ENCODE data around the gene SUN1. TPM values are rescaled to one million over a fixed set of nuclear protein-coding genes. Genes with fewer than 3 reads are reported as not detected.

SUN1 gene
- total and polyA plus RNA-seq, 2 experiments from 2014 or later, result 63.3 to 145 TPM

DNA sequence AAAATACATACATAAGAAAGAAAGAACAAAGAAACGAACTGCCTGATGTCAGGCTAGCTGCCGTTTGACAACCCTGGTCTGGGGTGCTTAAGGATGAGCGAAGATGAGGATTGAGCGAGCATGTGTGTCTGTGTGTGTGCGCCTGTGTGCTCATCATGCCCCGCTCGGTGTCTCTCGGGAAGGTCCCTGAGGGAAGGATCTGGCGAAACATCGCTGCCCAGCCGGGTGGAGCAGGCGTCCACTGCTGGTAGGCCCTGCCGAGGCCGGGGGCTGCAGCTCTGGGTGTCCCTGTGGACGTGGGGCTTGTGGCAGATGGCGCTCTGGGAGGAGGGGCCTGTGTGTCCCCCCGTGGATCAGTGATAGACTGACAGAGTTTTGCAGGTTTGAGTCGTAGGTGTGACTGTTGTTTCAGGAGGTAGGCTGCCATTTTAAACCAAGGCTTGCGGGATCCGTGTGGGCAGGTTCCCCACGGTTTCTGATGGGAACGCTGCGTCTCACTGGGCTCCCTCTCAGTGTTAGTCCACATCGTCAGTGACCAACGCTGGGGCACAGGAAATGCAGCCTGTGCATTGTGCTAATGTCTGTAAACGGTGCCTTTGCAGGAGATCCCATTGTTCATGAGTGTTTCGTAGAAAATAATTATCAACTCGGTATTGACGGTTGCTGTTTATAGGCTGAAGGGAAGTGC lies 5.9 kb upstream of the SUN1 start:
- peak overlapping the region; percentile 74 for H3K27ac ChIP-seq (ENCODE audit: low read depth)
- no peaks in the 10 kb centered on the region for H3K9me2 ChIP-seq (ENCODE audit: insufficient read depth)
- peaks cover 10% of the 10 kb centered on the region; the same call in 1 of the 2 replicates for H3F3A ChIP-seq (replicated peaks; ENCODE audit: low read depth)
- DNase-seq (ENCODE audit: low spot score), result peak; percentile 30
- peak overlapping the region; percentile 77; the same call in 1 of the 2 replicates for H3K27ac Mint-ChIP-seq
- TF ChIP-seq ZNF331 (CRISPR knock-in tag; IDR thresholded peaks at IDR 0.05; ENCODE audit: low read depth), result no peak
- no peak for TF ChIP-seq CTCF (conservative IDR thresholded peaks at IDR 0.05; ENCODE audit: low read depth in 2 of 2)
- H3K4me1 Mint-ChIP-seq, result peaks cover 61% of the 10 kb centered on the region
- no peaks in the 10 kb centered on the region for H3K9me3 Mint-ChIP-seq
- peaks cover 63% of the 10 kb centered on the region for H4K20me1 ChIP-seq (replicated peaks; ENCODE audit: insufficient read depth)
- H3K36me3 Mint-ChIP-seq (ENCODE audit: low read depth), result peaks cover 16% of the 10 kb centered on the region
- peaks cover 100% of the 10 kb centered on the region for H3K79me2 ChIP-seq (replicated peaks; ENCODE audit: insufficient read depth)
- H3K4me2 ChIP-seq, result peak overlapping the region; percentile 26; the same call in 1 of the 2 replicates
- peaks cover 12% of the 10 kb centered on the region for H3K27me3 Mint-ChIP-seq (ENCODE audit: insufficient read depth, low read depth, poor library complexity)
- ATAC-seq, result no peak
- H3K4me3 ChIP-seq, result no peak overlapping the region
- peaks cover 28% of the 10 kb centered on the region for H3K4me1 ChIP-seq (ENCODE audit: insufficient read depth)
- no peaks in the 10 kb centered on the region for H3K36me3 ChIP-seq (ENCODE audit: insufficient read depth)
- no peaks in the 10 kb centered on the region for H3K27me3 ChIP-seq (ENCODE audit: insufficient read depth)
- no peak overlapping the region for H3K4me3 Mint-ChIP-seq
- no peak overlapping the region for H2AFZ ChIP-seq

DNA sequence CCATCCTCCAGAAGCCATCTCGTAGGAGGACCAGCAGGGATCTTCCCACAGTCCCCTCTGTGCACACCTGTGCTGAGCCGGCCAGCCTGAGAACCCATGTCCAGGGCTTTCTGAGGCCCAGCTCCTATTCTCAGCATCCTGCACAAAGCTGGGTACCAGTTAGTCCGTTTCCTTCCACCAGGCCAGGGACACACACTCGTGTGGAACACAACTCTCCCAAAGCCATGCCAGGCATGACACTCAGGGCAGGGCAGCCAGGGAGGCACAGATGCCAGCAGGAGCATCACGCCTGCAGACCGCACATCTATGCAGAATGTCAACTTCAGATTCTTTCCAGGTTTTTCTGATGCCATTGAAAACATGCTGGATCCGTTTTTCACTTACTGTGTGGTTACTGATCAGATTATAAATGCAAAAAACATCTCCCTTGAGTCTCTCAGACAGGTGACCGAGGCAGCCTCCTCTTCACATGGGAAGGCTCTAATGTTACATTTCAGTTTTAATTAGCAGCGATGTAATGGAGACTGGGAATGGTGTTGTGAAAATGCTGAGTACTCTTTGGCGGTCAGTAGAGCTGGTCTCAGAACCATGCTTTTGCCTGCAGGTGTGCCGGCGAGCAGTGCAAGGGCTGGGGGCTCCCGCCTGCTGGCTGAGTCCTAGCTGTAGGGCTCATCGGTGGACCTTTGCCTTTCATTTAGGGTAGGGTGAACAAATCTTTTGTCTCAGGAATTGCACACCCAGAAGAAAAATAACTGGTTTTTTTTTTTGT lies 3.3 kb upstream of the SUN1 start:
- Mint-ChIP-seq H3K27me3 (ENCODE audit: insufficient read depth, low read depth, poor library complexity) (peaks cover 11% of the 10 kb centered on the region), H3K4me3 (no peak overlapping the region), H3K36me3 (ENCODE audit: low read depth) (peaks cover 27% of the 10 kb centered on the region), H3K27ac (peak overlapping the region; percentile 27; the same call in 1 of the 2 replicates), H3K9me3 (no peaks in the 10 kb centered on the region), H3K4me1 (peaks cover 60% of the 10 kb centered on the region)
- H3K4me2 ChIP-seq, result no peak overlapping the region
- H3K36me3 ChIP-seq (ENCODE audit: insufficient read depth), result no peaks in the 10 kb centered on the region; the same call in 1 of the 2 replicates
- H3K4me3 ChIP-seq, result no peak overlapping the region
- H3K9me2 ChIP-seq (ENCODE audit: insufficient read depth), result no peaks in the 10 kb centered on the region
- H2AFZ ChIP-seq, result no peak overlapping the region
- peaks cover 99% of the 10 kb centered on the region for H3K79me2 ChIP-seq (replicated peaks; ENCODE audit: insufficient read depth)
- H4K20me1 ChIP-seq (replicated peaks; ENCODE audit: insufficient read depth), result peaks cover 64% of the 10 kb centered on the region
- DNase-seq (ENCODE audit: low spot score) (no peak), ATAC-seq (peak; percentile 45)
- H3K4me1 ChIP-seq (ENCODE audit: insufficient read depth), result peaks cover 34% of the 10 kb centered on the region
- no peaks in the 10 kb centered on the region for H3K27me3 ChIP-seq (ENCODE audit: insufficient read depth)
- H3F3A ChIP-seq (replicated peaks; ENCODE audit: low read depth), result no peaks in the 10 kb centered on the region
- H3K27ac ChIP-seq (ENCODE audit: low read depth), result no peak overlapping the region
- TF ChIP-seq EZH2 (IDR thresholded peaks at IDR 0.05; ENCODE audit: low read depth, unreplicated experiment) (no peak), STAT1 (IDR thresholded peaks at IDR 0.05; ENCODE audit: unreplicated experiment) (no peak), JUNB (IDR thresholded peaks at IDR 0.05; ENCODE audit: unreplicated experiment) (no peak), EZH2phosphoT487 (IDR thresholded peaks at IDR 0.05; ENCODE audit: unreplicated experiment) (no peak), ZNF331 (CRISPR knock-in tag; IDR thresholded peaks at IDR 0.05; ENCODE audit: low read depth) (no peak), CREB1 (CRISPR knock-in tag; IDR thresholded peaks at IDR 0.05; ENCODE audit: low read depth) (no peak), ZNF114 (CRISPR knock-in tag; IDR thresholded peaks at IDR 0.05) (no peak), POLR2AphosphoS5 (IDR thresholded peaks at IDR 0.05; ENCODE audit: low read depth) (no peak)
- TF ChIP-seq, protein P1, sequence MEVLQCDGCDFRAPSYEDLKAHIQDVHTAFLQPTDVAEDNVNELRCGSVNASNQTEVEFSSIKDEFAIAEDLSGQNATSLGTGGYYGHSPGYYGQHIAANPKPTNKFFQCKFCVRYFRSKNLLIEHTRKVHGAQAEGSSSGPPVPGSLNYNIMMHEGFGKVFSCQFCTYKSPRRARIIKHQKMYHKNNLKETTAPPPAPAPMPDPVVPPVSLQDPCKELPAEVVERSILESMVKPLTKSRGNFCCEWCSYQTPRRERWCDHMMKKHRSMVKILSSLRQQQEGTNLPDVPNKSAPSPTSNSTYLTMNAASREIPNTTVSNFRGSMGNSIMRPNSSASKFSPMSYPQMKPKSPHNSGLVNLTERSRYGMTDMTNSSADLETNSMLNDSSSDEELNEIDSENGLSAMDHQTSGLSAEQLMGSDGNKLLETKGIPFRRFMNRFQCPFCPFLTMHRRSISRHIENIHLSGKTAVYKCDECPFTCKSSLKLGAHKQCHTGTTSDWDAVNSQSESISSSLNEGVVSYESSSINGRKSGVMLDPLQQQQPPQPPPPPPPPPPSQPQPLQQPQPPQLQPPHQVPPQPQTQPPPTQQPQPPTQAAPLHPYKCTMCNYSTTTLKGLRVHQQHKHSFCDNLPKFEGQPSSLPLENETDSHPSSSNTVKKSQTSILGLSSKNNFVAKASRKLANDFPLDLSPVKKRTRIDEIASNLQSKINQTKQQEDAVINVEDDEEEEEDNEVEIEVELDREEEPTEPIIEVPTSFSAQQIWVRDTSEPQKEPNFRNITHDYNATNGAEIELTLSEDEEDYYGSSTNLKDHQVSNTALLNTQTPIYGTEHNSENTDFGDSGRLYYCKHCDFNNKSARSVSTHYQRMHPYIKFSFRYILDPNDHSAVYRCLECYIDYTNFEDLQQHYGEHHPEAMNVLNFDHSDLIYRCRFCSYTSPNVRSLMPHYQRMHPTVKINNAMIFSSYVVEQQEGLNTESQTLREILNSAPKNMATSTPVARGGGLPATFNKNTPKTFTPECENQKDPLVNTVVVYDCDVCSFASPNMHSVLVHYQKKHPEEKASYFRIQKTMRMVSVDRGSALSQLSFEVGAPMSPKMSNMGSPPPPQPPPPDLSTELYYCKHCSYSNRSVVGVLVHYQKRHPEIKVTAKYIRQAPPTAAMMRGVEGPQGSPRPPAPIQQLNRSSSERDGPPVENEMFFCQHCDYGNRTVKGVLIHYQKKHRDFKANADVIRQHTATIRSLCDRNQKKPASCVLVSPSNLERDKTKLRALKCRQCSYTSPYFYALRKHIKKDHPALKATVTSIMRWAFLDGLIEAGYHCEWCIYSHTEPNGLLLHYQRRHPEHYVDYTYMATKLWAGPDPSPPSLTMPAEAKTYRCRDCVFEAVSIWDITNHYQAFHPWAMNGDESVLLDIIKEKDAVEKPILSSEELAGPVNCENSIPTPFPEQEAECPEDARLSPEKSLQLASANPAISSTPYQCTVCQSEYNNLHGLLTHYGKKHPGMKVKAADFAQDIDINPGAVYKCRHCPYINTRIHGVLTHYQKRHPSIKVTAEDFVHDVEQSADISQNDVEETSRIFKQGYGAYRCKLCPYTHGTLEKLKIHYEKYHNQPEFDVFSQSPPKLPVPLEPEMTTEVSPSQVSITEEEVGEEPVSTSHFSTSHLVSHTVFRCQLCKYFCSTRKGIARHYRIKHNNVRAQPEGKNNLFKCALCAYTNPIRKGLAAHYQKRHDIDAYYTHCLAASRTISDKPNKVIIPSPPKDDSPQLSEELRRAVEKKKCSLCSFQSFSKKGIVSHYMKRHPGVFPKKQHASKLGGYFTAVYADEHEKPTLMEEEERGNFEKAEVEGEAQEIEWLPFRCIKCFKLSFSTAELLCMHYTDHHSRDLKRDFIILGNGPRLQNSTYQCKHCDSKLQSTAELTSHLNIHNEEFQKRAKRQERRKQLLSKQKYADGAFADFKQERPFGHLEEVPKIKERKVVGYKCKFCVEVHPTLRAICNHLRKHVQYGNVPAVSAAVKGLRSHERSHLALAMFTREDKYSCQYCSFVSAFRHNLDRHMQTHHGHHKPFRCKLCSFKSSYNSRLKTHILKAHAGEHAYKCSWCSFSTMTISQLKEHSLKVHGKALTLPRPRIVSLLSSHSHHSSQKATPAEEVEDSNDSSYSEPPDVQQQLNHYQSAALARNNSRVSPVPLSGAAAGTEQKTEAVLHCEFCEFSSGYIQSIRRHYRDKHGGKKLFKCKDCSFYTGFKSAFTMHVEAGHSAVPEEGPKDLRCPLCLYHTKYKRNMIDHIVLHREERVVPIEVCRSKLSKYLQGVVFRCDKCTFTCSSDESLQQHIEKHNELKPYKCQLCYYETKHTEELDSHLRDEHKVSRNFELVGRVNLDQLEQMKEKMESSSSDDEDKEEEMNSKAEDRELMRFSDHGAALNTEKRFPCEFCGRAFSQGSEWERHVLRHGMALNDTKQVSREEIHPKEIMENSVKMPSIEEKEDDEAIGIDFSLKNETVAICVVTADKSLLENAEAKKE (CRISPR knock-in tag; IDR thresholded peaks at IDR 0.05), result no peak

All from GM23338 (cell line).